HepG2 (cell line): ENCODE measurements around the gene KAZN.

Experiments used
- HDAC6 ChIP-seq: fragments of 200-600 bp; sonication (generic); IDR thresholded peaks from 2 replicates; pipeline ENCODE4 v1.7.0; 2017; ENCODE audit warnings: mild to moderate bottlenecking, antibody characterized with exemption, low read length, low read depth
- ISX ChIP-seq: sonication (generic); formaldehyde crosslinking; conservative IDR thresholded peaks from 2 replicates; pipeline ENCODE4 v1.5.0; 2020; ENCODE audit warnings: missing genetic modification reagents
- KLF13 ChIP-seq: sonication (generic); formaldehyde crosslinking; IDR thresholded peaks from 2 replicates; pipeline ENCODE4 v1.4.0; 2020; ENCODE audit warnings: mild to moderate bottlenecking, missing genetic modification reagents
- NFE2L1 ChIP-seq: sonication (generic); formaldehyde crosslinking; IDR thresholded peaks from 2 replicates; pipeline ENCODE4 v1.4.0; 2020; ENCODE audit warnings: missing genetic modification reagents, mild to moderate bottlenecking, borderline replicate concordance
- NFYB ChIP-seq: sonication (generic); formaldehyde crosslinking; IDR thresholded peaks from 2 replicates; pipeline ENCODE4 v1.4.0; 2020; ENCODE audit warnings: missing genetic modification reagents
- NR2C2 ChIP-seq: sonication (generic); formaldehyde crosslinking; IDR thresholded peaks from 2 replicates; pipeline ENCODE4 v1.4.0; 2020; ENCODE audit warnings: missing genetic modification reagents, mild to moderate bottlenecking, moderate library complexity, borderline replicate concordance
- TF ChIP-seq, protein P1 (sequence below): sonication (generic); formaldehyde crosslinking; IDR thresholded peaks from 2 replicates; pipeline ENCODE4 v1.5.1; 2020; ENCODE audit warnings: mild to moderate bottlenecking, missing genetic modification reagents, moderate library complexity
- TF ChIP-seq, protein P2 (sequence below): IDR thresholded peaks from 2 replicates; pipeline ENCODE4 v1.6.1; 2012; ENCODE audit warnings: inconsistent platforms

DNA sequence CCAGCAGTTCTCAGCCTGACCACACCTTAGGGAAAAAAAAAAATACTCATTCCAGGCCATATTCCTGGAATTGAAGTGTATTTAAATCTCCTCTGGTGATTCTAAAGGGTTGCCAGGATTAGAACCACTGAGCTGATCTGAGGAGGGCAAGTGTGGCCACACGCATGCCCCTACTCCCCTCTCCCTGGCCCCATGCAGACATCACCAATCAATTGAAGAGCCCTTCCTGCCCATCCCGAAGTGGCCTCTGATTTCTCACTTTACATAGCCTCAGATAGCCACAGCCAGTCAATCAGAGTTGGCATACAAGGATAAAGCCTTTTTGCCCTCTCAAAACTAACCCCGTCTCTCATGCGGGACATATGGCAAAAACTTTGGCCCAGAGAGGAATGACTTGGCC, 470.5 kb downstream of the KAZN start:
- TF ChIP-seq ISX (CRISPR knock-in tag) (no peak), NFYB (CRISPR knock-in tag) (no peak), HDAC6 (no peak), KLF13 (CRISPR knock-in tag) (no peak), NFE2L1 (CRISPR knock-in tag) (no peak), NR2C2 (CRISPR knock-in tag) (no peak)
- TF ChIP-seq, protein P1, sequence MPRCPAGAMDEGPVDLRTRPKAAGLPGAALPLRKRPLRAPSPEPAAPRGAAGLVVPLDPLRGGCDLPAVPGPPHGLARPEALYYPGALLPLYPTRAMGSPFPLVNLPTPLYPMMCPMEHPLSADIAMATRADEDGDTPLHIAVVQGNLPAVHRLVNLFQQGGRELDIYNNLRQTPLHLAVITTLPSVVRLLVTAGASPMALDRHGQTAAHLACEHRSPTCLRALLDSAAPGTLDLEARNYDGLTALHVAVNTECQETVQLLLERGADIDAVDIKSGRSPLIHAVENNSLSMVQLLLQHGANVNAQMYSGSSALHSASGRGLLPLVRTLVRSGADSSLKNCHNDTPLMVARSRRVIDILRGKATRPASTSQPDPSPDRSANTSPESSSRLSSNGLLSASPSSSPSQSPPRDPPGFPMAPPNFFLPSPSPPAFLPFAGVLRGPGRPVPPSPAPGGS (CRISPR knock-in tag): no peak
- TF ChIP-seq, protein P2, sequence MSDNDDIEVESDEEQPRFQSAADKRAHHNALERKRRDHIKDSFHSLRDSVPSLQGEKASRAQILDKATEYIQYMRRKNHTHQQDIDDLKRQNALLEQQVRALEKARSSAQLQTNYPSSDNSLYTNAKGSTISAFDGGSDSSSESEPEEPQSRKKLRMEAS: no peak
